ENCODE measurements around the gene LRTM1.
A peak's percentile ranks its signal among the peaks of the same experiment; 100 is the strongest.

Gene LRTM1

GRCh38 chr3:54940971-54941370, 13.1 kb upstream of the LRTM1 start:
- no peak for DNase-seq (ENCODE audit: low read depth)

GRCh38 chr3:54939557-54940300, 11.9 kb upstream of the LRTM1 start:
- no peak for DNase-seq (ENCODE audit: low read depth)

- DNase-seq (ENCODE audit: low read depth), result peak; percentile 9
Observed at GRCh38 chr3:54936561-54936960, 8.7 kb upstream of the LRTM1 start.

- DNase-seq (ENCODE audit: low read depth), result no peak
Observed at GRCh38 chr3:54935869-54936268, 8.0 kb upstream of the LRTM1 start.

GRCh38 chr3:54932606-54933005, 4.7 kb upstream of the LRTM1 start:
- DNase-seq (ENCODE audit: low read depth), result no peak

- DNase-seq (ENCODE audit: low read depth), result no peak
Observed at GRCh38 chr3:54931182-54931581, 3.3 kb upstream of the LRTM1 start.

- DNase-seq (ENCODE audit: low read depth), result no peak
Observed at GRCh38 chr3:54918516-54918915, 9.3 kb downstream of the LRTM1 start.

- no peak for DNase-seq (ENCODE audit: low read depth)
Observed at GRCh38 chr3:54917862-54918261, 10.0 kb downstream of the LRTM1 start.

GRCh38 chr3:54917174-54917573, 10.7 kb downstream of the LRTM1 start:
- peak; percentile 73 for DNase-seq (ENCODE audit: low read depth)

- DNase-seq (ENCODE audit: low read depth), result peak; percentile 38
Observed at GRCh38 chr3:54916732-54917131, 11.1 kb downstream of the LRTM1 start.

- DNase-seq (ENCODE audit: low read depth), result no peak
Observed at GRCh38 chr3:54915976-54916375, 11.9 kb downstream of the LRTM1 start.

GRCh38 chr3:54915181-54915580, 12.7 kb downstream of the LRTM1 start:
- DNase-seq (ENCODE audit: low read depth), result no peak

- DNase-seq (ENCODE audit: low read depth), result no peak
Observed at GRCh38 chr3:54914180-54914579, 13.7 kb downstream of the LRTM1 start.

GRCh38 chr3:54909191-54909590, 18.7 kb downstream of the LRTM1 start:
- no peak for DNase-seq (ENCODE audit: low read depth)

GRCh38 chr3:54906763-54907162, 21.1 kb downstream of the LRTM1 start:
- no peak for DNase-seq (ENCODE audit: low read depth)

- DNase-seq (ENCODE audit: low read depth), result no peak
Observed at GRCh38 chr3:54905920-54906319, 21.9 kb downstream of the LRTM1 start.

GRCh38 chr3:54905261-54905888, 22.5 kb downstream of the LRTM1 start:
- DNase-seq (ENCODE audit: low read depth), result no peak

- no peak for DNase-seq (ENCODE audit: low read depth)
Observed at GRCh38 chr3:54901906-54902685, 25.8 kb downstream of the LRTM1 start.

GRCh38 chr3:54900838-54901591, 26.8 kb downstream of the LRTM1 start:
- DNase-seq (ENCODE audit: low read depth), result peak; percentile 36

- DNase-seq (ENCODE audit: low read depth), result no peak
Observed at GRCh38 chr3:54899273-54899672, 28.6 kb downstream of the LRTM1 start.

- DNase-seq (ENCODE audit: low read depth), result peak; percentile 60
Observed at GRCh38 chr3:54897028-54897711, 30.7 kb downstream of the LRTM1 start.

- DNase-seq (ENCODE audit: low read depth), result no peak
Observed at GRCh38 chr3:54895613-54896012, 32.2 kb downstream of the LRTM1 start.

Measured in fibroblast of gingiva (primary cell).